HG03469 (cell line): ENCODE results near the gene EXT2.

Experiments
- ATAC-seq: cut with Tn5 transposase; IDR thresholded peaks from one replicate; pipeline ENCODE4 v1.9.1; 2021; ENCODE audit warnings: mild to moderate bottlenecking, moderate library complexity, moderate number of reproducible peaks; ENCODE audit not compliant: unreplicated experiment

EXT2 gene

DNA sequence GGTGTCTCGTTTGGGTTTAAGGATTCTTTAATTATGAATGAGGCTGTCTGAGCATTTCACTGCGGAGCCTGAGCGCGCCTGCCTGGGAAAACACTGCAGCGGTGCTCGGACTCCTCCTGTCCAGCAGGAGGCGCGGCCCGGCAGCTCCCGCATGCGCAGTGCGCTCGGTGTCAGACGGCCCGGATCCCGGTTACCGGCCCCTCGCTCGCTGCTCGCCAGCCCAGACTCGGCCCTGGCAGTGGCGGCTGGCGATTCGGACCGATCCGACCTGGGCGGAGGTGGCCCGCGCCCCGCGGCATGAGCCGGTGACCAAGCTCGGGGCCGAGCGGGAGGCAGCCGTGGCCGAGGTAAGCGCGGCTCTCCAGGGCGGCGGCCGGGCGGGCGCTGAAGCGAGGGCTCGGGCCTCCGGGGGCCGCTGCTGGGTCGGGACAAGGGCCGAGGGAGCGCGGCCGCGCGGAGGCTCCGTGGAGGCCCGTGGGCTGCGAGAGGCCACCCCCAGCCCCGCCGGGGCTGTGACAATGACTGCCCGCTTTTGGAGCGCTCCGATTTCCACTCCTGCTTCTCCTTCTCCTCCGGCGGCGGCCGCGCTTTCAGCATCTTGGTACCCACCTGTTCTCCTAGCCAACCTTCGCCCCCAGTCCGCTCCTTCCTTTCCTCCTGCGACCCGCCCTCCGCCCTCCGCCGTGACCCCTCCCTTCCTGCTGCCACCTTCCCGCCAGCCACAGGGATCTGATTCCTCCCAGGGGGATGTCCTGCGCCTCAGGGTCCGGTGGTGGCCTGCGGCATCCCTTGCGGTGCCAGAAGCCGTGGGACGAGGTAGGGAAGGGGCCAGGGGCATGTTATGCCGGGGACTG lies at the start of gene EXT2:
Gene EXT2, plus strand, starts transcription at position 173 of the 854 bp plus-strand sequence. CDS start 12,035 bp downstream, outside the sequence.
- ATAC-seq = peak; percentile 88

- ATAC-seq = no peak
Observed at GRCh38 chr11:44046182-44046581, 49.3 kb upstream of the EXT2 start.

- ATAC-seq = no peak
Observed at GRCh38 chr11:44047298-44047697, 48.2 kb upstream of the EXT2 start.

DNA sequence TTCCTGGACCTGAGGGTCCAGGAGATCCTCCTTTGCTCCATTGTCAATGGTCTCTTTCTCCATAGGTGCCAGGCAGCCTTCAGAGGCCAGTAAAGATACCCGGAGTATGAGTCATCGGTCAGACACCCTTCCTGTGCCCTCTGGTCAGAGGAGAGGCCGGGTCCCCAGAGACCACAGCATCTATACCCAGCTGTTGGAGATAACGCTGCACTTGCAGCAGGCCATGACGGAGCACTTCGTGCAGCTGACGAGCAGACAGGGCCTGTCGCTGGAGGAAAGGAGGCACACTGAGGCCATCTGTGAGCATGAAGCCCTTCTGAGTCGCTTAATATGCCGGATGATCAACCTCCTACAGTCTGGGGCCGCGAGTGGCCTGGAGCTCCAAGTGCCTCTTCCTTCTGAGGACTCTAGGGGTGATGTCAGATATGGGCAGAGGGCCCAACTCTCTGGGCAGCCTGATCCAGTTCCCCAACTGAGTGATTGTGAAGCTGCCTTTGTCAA lies 47.5 kb upstream of the EXT2 start, which contains the start of gene ACCSL:
Gene ACCSL, plus strand, starts transcription at position 51 of the 501 bp plus-strand sequence. Its CDS starts 56 bp downstream, at position 107.
- ATAC-seq = no peak

DNA sequence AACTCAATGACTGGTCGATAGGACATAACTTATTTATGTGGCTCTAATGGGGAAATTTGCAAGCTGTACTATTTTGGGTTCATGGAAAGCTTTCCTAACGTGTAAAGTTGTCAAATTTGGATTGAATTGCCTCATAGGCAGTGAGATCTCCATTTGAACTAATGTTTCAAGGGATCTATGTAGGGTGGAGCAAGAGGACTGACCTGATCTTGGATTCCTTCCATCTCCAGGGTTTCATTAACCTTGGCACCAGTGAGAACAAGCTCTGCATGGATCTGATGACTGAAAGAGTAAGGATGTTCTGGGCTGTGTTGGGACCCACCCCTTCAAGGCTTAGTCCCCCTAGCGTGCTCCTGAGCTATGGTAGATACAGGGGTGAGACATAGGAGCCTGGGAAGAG lies 45.6 kb upstream of the EXT2 start:
- ATAC-seq = no peak

GRCh38 chr11:44051171-44051570 lies 44.3 kb upstream of the EXT2 start:
- ATAC-seq = no peak

DNA sequence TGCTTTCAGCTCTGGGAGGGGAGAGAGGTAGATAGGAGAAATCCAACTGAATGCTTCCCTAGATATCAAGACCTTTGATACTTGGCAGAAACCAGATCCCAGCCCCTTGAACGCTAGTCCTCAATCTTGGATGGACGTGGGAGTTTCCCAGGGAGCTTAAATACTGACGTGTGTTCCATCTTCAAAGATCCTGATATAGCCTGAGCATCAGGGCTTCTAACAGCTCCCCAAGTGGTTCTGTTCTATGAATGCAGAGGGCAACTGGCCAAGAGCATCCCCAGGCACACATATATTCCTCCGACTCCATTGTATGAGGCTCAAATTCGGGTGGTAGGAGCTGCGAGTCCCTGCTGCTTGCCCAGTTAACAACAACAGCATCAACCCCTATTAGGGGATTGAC lies 38.1 kb upstream of the EXT2 start:
- ATAC-seq = no peak

DNA sequence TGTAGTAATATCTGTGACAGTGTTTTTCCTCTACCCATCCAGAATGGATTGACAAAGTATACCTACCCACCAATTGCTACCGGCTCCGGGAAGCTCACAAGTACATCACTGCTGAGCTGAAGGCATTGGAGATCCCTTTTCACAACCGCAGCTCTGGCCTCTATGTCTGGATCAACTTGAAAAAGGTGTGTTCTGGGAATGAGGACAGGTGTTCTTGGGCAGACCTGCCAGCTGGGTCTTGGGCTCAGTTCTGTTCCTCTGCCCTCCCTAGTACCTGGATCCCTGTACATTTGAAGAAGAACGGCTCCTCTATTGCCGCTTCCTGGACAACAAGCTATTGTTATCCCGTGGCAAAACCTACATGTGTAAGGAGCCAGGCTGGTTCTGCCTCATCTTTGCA lies 37.2 kb upstream of the EXT2 start:
- no peak for ATAC-seq

- no peak for ATAC-seq
Observed at GRCh38 chr11:44065161-44065661, 30.3 kb upstream of the EXT2 start.

- ATAC-seq = peak; percentile 91
Observed at GRCh38 chr11:44065841-44066731, 29.4 kb upstream of the EXT2 start, which contains the start of gene ACCS. Gene ACCS (plus strand): TSS chr11:44066270. CDS start chr11:44067628, 1,358 bp downstream.

GRCh38 chr11:44066732-44067141 lies 28.7 kb upstream of the EXT2 start:
- no peak for ATAC-seq

- ATAC-seq = no peak
Observed at GRCh38 chr11:44067266-44067665, 28.2 kb upstream of the EXT2 start.

- ATAC-seq = no peak
Observed at GRCh38 chr11:44068180-44068579, 27.3 kb upstream of the EXT2 start.

DNA sequence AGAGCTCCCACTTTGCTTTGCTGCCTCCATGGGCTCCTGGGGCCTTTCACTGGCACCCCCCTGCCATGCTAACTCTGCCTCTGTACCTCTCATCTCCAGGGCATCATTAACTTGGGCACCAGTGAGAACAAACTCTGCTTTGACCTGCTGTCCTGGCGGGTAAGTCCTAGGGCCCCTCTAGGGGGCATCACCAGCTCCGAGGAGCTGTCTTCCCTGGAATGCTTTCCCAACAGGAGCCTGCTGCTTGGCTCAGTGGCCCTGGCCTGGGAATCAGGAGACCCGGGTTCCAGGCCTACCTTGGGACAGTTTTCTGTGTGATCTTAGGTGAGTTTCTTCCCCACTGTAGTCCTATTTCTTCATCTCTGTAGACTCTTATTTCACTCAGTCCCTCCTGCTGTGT lies 24.3 kb upstream of the EXT2 start:
- ATAC-seq = no peak

- ATAC-seq = no peak
Observed at GRCh38 chr11:44072757-44073658, 22.5 kb upstream of the EXT2 start.

DNA sequence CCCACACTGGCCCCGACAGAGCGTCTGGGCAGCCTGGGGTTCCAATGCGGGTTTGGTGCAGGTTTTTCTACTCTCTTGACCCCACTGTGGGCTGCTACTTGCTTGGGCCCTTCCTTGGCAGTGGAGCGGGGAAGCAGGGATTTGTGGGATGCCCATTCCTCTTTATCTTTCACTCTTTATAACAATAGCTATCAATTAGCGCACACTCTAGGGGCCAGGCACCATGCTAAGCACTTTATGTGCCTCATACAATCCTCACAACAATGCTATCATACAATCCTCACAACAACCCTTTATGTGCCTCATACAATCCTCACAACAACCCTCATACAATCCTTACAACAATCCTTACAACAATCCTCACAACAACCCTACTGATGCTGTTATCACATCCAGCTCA lies 16.7 kb upstream of the EXT2 start:
- ATAC-seq = no peak

GRCh38 chr11:44079376-44079775 lies 16.1 kb upstream of the EXT2 start:
- ATAC-seq = no peak

DNA sequence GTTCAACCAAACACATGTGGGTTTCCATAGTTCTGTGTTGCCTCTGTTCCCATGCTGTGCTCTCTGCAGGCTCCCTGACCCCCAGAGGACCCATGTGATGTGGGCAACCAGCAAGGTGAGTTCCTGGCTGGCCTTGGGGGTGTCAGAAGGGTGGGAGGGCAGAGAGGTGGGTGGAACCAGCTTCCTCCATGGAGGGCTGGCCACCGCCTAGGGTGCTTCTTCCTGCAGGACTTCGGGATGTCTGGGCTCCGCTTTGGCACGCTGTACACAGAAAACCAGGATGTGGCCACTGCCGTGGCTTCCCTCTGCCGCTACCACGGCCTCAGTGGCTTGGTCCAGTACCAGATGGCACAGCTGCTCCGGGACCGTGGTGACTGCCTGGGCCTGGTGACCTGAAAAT lies 14.5 kb upstream of the EXT2 start:
- no peak for ATAC-seq

DNA sequence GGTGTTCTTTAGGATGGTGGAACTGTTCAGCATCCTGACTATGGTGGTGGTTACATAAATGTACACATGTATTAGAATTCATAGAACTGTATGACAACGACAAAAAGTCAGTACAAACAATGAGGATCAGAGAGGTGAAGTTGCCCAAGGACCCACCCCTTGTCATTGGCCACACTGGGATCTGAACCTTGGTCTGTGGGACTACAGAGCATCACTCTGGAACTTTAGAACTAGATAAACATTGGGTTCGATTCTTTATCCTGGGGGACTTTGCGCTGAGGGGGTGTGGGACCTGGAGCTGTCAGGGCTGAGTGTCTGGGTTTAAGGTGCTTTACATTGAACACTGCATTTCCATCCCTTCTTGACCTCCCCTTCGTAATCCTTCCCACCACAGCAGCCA lies 12.8 kb upstream of the EXT2 start:
- no peak for ATAC-seq

- no peak for ATAC-seq
Observed at GRCh38 chr11:44083433-44083832, 12.0 kb upstream of the EXT2 start.
